A549 (cell line): ENCODE measurements around the gene SLC38A10.

Experiments used
- CTCF ChIP-seq: fragments of >200 bp; sonication (Bioruptor Twin); formaldehyde crosslinking; IDR thresholded peaks from 3 replicates; pipeline ENCODE4 v1.5.1; 2016
- HDAC2 ChIP-seq: fragments of 200-600 bp; sonication (generic); IDR thresholded peaks from 2 replicates; pipeline ENCODE4 v1.6.1; 2016
- USF2 ChIP-seq: fragments of 450-650 bp; IDR thresholded peaks from 2 replicates; pipeline ENCODE4 v1.6.1; 2014; ENCODE audit warnings: antibody characterized with exemption

GRCh38 chr17:81309859-81310839 is 15.0 kb upstream of the SLC38A10 start:
- TF ChIP-seq CTCF (no peak), HDAC2 (no peak), USF2 (no peak)
